WTC11 (cell line): Measurements from ENCODE around the gene TMEM114. TPM values are rescaled to one million over a fixed set of nuclear protein-coding genes. Genes with fewer than 3 reads are reported as not detected.
A peak's percentile ranks its signal among the peaks of the same experiment; 100 is the strongest.
"Not testable (repeated sequence)": the region's sequence is repeated elsewhere in the genome, so short reads cannot be mapped to it uniquely, and the experiment has no call there.

Source experiments
- ATAC-seq: fragments of 200-7000 bp; cut with Tn5 transposase; 2 replicates; pipeline ENCODE4 v1.10.0; 2021; ENCODE audit warnings: mild to moderate bottlenecking, moderate library complexity
- CTCF ChIA-PET: fragments of 300-600 bp; sonication (Branson Sonifier 250); formaldehyde crosslinking; loops from one replicate; lab custom pipeline; 2021; ENCODE audit warnings: antibody characterized with exemption; lab: Charles Lee
- POLR2A ChIA-PET: fragments of 350-600 bp; sonication (Branson Sonifier 250); formaldehyde crosslinking; loops from one replicate; lab custom pipeline; 2021; ENCODE audit warnings: antibody characterized with exemption; lab: Charles Lee
- DNase-seq: peaks from one replicate; pipeline ENCODE4 v3.0.0; 2021; ENCODE audit warnings: low spot score
- H3K27ac Mint-ChIP-seq: 2 replicates; pipeline ENCODE4 v1.8.0; 2021; ENCODE audit warnings: mixed read lengths
- H3K27me3 Mint-ChIP-seq: 2 replicates; pipeline ENCODE4 v1.8.0; 2021; ENCODE audit warnings: low read depth, mild to moderate bottlenecking, moderate library complexity, mixed read lengths
- H3K36me3 Mint-ChIP-seq: 2 replicates; pipeline ENCODE4 v1.8.0; 2021; ENCODE audit warnings: mixed read lengths
- H3K4me1 Mint-ChIP-seq: 2 replicates; pipeline ENCODE4 v1.8.0; 2022; ENCODE audit warnings: mixed read lengths
- H3K4me3 Mint-ChIP-seq: 2 replicates; pipeline ENCODE4 v1.8.0; 2021; ENCODE audit warnings: mild to moderate bottlenecking, moderate library complexity, mixed read lengths
- H3K9me3 Mint-ChIP-seq: 2 replicates; pipeline ENCODE4 v1.8.0; 2021; ENCODE audit warnings: mixed read lengths
- ELF4 ChIP-seq: sonication (generic); formaldehyde crosslinking; IDR thresholded peaks from 2 replicates; pipeline ENCODE4 v1.8.1; 2022; ENCODE audit warnings: low read depth, mild to moderate bottlenecking, moderate library complexity, missing genetic modification reagents
- EMX1 ChIP-seq: fragments of 250-450 bp; sonication (Bioruptor Pico); IDR thresholded peaks from 2 replicates; pipeline ENCODE4 v1.8.0; 2021; ENCODE audit warnings: mild to moderate bottlenecking
- ERG ChIP-seq: fragments of 250-450 bp; sonication (Bioruptor Pico); IDR thresholded peaks from 2 replicates; pipeline ENCODE4 v1.8.0; 2021; ENCODE audit warnings: mild to moderate bottlenecking
- HMGA2 ChIP-seq: fragments of 250-450 bp; sonication (Bioruptor Pico); IDR thresholded peaks from 2 replicates; pipeline ENCODE4 v1.4.0; 2021; ENCODE audit warnings: mild to moderate bottlenecking, moderate library complexity
- JUN ChIP-seq: sonication (generic); formaldehyde crosslinking; IDR thresholded peaks from 2 replicates; pipeline ENCODE4 v1.8.0; 2023; ENCODE audit warnings: mild to moderate bottlenecking, missing genetic modification reagents
- MYBL2 ChIP-seq: sonication (generic); formaldehyde crosslinking; IDR thresholded peaks from 2 replicates; pipeline ENCODE4 v1.8.1; 2023; ENCODE audit warnings: mild to moderate bottlenecking, moderate library complexity, missing genetic modification reagents
- NFE2L1 ChIP-seq: sonication (generic); formaldehyde crosslinking; IDR thresholded peaks from 2 replicates; pipeline ENCODE4 v1.8.1; 2023; ENCODE audit warnings: missing genetic modification reagents
- NR1H2 ChIP-seq: sonication (generic); formaldehyde crosslinking; IDR thresholded peaks from 2 replicates; pipeline ENCODE4 v1.9.0; 2021; ENCODE audit warnings: mild to moderate bottlenecking, moderate library complexity, missing genetic modification reagents
- OVOL2 ChIP-seq: fragments of 250-450 bp; sonication (Bioruptor Pico); IDR thresholded peaks from 2 replicates; pipeline ENCODE4 v1.9.0; 2021; ENCODE audit warnings: mild to moderate bottlenecking, borderline replicate concordance
- SMAD3 ChIP-seq: sonication (generic); formaldehyde crosslinking; IDR thresholded peaks from 2 replicates; pipeline ENCODE4 v1.8.0; 2022; ENCODE audit warnings: missing genetic modification reagents, mild to moderate bottlenecking, borderline replicate concordance
- TCF7 ChIP-seq: sonication (generic); formaldehyde crosslinking; IDR thresholded peaks from 2 replicates; pipeline ENCODE4 v1.8.0; 2022; ENCODE audit warnings: mild to moderate bottlenecking, low read depth, missing genetic modification reagents, moderate library complexity
- ZNF317 ChIP-seq: sonication (generic); formaldehyde crosslinking; IDR thresholded peaks from 2 replicates; pipeline ENCODE4 v1.8.1; 2023; ENCODE audit warnings: low read depth, mild to moderate bottlenecking, moderate library complexity, missing genetic modification reagents, borderline replicate concordance
- ZNF423 ChIP-seq: fragments of 250-450 bp; sonication (Bioruptor Pico); IDR thresholded peaks from 2 replicates; pipeline ENCODE4 v2.1.2; 2022; ENCODE audit warnings: mild to moderate bottlenecking, moderate library complexity
- ZNF671 ChIP-seq: fragments of 250-450 bp; sonication (Bioruptor Pico); IDR thresholded peaks from 2 replicates; pipeline ENCODE4 v1.8.0; 2021; ENCODE audit warnings: mild to moderate bottlenecking
- total RNA-seq: library from RNA; stranded (reverse); gene quantifications from 3 replicates; pipeline ENCODE4 v1.2.3, GENCODE V29; 2021
- TF ChIP-seq, protein P1 (sequence below): sonication (generic); formaldehyde crosslinking; IDR thresholded peaks from 2 replicates; pipeline ENCODE4 v1.8.0; 2022; ENCODE audit warnings: missing genetic modification reagents
- TF ChIP-seq, protein P2 (sequence below): fragments of 250-450 bp; sonication (Bioruptor Pico); IDR thresholded peaks from 2 replicates; pipeline ENCODE4 v1.9.0; 2021; ENCODE audit warnings: mild to moderate bottlenecking
- TF ChIP-seq, protein P3 (sequence below): fragments of 250-450 bp; sonication (Bioruptor Pico); IDR thresholded peaks from 2 replicates; pipeline ENCODE4 v1.9.0; 2021; ENCODE audit warnings: moderate library complexity, mild to moderate bottlenecking, inconsistent platforms, borderline replicate concordance
- TF ChIP-seq, protein P4 (sequence below): sonication (generic); formaldehyde crosslinking; IDR thresholded peaks from 2 replicates; pipeline ENCODE4 v1.8.1; 2023; ENCODE audit warnings: mild to moderate bottlenecking, moderate library complexity, missing genetic modification reagents
- TF ChIP-seq, protein P5 (sequence below): sonication (generic); formaldehyde crosslinking; IDR thresholded peaks from 2 replicates; pipeline ENCODE4 v1.8.1; 2023; ENCODE audit warnings: mild to moderate bottlenecking, missing genetic modification reagents, moderate library complexity

Gene TMEM114
- total RNA-seq, 1 experiment from 2014 or later: 0.37 TPM

DNA sequence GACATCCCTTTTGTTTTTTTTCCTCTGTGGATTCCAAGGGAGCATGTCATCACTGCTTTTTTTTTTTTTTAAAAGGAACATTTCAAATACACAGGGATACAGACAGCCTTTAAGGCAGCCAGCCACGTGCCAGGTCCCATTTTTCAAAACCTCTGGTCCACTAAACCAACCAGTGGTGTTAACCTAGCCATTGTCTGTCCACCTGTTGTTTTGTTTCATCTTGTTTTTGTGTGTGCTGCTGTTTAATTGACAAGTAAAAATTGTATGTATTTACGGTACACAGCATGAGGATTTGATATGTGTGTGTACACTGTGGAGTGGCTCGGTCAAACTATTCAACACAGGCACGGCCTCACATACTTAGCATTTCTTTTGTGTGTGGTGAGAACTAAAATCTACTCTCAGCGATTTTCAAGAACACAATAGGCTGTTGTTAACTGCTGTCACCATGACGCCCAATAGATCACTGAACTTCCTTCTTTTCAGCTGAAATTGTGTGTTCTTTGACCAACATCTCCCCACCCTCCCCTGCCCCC is 19.2 kb downstream of the TMEM114 start:
- Mint-ChIP-seq H3K36me3 (no peaks in the 10 kb centered on the region), H3K4me1 (peaks cover 23% of the 10 kb centered on the region), H3K9me3 (peaks cover 4% of the 10 kb centered on the region), H3K4me3 (no peak overlapping the region), H3K27ac (peak overlapping the region; percentile 89; the same call in 1 of the 2 replicates), H3K27me3 (0 out of 2 replicates have a peak, but pooled peaks cover 2% of the 10 kb centered on the region)
- DNase-seq (no peak), ATAC-seq (peak; percentile 18)
- CTCF ChIA-PET: interaction anchor here (2.8 to 8.6 kb wide), 3 partner anchors 18 to 81 kb away, joined by 20 to 132 read pairs (median 25); partner anchors contain the start of gene TMEM114
- TF ChIP-seq ELF4: no peak
- TF ChIP-seq, protein P1, sequence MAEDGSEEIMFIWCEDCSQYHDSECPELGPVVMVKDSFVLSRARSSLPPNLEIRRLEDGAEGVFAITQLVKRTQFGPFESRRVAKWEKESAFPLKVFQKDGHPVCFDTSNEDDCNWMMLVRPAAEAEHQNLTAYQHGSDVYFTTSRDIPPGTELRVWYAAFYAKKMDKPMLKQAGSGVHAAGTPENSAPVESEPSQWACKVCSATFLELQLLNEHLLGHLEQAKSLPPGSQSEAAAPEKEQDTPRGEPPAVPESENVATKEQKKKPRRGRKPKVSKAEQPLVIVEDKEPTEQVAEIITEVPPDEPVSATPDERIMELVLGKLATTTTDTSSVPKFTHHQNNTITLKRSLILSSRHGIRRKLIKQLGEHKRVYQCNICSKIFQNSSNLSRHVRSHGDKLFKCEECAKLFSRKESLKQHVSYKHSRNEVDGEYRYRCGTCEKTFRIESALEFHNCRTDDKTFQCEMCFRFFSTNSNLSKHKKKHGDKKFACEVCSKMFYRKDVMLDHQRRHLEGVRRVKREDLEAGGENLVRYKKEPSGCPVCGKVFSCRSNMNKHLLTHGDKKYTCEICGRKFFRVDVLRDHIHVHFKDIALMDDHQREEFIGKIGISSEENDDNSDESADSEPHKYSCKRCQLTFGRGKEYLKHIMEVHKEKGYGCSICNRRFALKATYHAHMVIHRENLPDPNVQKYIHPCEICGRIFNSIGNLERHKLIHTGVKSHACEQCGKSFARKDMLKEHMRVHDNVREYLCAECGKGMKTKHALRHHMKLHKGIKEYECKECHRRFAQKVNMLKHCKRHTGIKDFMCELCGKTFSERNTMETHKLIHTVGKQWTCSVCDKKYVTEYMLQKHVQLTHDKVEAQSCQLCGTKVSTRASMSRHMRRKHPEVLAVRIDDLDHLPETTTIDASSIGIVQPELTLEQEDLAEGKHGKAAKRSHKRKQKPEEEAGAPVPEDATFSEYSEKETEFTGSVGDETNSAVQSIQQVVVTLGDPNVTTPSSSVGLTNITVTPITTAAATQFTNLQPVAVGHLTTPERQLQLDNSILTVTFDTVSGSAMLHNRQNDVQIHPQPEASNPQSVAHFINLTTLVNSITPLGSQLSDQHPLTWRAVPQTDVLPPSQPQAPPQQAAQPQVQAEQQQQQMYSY (CRISPR knock-in tag): no peak
- TF ChIP-seq, protein P2, sequence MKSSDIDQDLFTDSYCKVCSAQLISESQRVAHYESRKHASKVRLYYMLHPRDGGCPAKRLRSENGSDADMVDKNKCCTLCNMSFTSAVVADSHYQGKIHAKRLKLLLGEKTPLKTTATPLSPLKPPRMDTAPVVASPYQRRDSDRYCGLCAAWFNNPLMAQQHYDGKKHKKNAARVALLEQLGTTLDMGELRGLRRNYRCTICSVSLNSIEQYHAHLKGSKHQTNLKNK: no peak
- TF ChIP-seq, protein P3, sequence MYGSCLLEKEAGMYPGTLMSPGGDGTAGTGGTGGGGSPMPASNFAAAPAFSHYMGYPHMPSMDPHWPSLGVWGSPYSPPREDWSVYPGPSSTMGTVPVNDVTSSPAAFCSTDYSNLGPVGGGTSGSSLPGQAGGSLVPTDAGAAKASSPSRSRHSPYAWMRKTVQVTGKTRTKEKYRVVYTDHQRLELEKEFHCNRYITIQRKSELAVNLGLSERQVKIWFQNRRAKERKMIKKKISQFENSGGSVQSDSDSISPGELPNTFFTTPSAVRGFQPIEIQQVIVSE (CRISPR knock-in tag): no peak
- no peak for TF ChIP-seq ZNF671 (CRISPR knock-in tag)
- no peak for TF ChIP-seq NFE2L1 (CRISPR knock-in tag)
- TF ChIP-seq ERG: no peak
- TF ChIP-seq HMGA2 (CRISPR knock-in tag): no peak
- TF ChIP-seq OVOL2: no peak
- no peak for TF ChIP-seq ZNF317
- TF ChIP-seq ZNF423 (CRISPR knock-in tag): no peak
- no peak for TF ChIP-seq MYBL2 (CRISPR knock-in tag)
- no peak for TF ChIP-seq JUN (CRISPR knock-in tag)
- TF ChIP-seq NR1H2: no peak
- no peak for TF ChIP-seq SMAD3 (CRISPR knock-in tag)
- TF ChIP-seq, protein P4, sequence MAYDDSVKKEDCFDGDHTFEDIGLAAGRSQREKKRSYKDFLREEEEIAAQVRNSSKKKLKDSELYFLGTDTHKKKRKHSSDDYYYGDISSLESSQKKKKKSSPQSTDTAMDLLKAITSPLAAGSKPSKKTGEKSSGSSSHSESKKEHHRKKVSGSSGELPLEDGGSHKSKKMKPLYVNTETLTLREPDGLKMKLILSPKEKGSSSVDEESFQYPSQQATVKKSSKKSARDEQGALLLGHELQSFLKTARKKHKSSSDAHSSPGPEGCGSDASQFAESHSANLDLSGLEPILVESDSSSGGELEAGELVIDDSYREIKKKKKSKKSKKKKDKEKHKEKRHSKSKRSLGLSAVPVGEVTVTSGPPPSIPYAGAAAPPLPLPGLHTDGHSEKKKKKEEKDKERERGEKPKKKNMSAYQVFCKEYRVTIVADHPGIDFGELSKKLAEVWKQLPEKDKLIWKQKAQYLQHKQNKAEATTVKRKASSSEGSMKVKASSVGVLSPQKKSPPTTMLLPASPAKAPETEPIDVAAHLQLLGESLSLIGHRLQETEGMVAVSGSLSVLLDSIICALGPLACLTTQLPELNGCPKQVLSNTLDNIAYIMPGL: no peak
- TF ChIP-seq, protein P5, sequence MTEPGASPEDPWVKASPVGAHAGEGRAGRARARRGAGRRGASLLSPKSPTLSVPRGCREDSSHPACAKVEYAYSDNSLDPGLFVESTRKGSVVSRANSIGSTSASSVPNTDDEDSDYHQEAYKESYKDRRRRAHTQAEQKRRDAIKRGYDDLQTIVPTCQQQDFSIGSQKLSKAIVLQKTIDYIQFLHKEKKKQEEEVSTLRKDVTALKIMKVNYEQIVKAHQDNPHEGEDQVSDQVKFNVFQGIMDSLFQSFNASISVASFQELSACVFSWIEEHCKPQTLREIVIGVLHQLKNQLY (CRISPR knock-in tag): no peak
- no peak for TF ChIP-seq TCF7 (CRISPR knock-in tag)
- no peak for TF ChIP-seq EMX1
- POLR2A ChIA-PET: no interaction called here

DNA sequence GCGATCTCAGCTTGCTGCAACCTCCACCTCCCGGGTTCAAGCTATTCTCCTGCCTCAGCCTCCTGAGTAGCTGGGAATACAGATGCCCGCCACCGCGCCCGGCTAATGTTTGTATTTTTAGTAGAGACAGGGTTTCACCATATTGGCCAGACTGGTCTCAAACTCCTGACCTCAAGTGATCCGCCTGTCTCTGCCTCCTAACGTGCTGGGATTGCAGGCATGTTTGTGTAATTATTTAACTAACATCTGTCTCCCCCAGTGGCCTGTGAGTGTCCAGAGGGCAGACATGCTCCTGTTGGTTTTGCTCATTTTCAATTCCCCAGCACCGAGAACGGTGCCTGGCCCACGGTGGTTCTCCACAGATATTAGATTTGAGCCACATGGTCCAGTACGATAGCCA is 19.9 kb downstream of the TMEM114 start:
- DNase-seq, ATAC-seq, H3K27me3 Mint-ChIP-seq, H3K36me3 Mint-ChIP-seq, POLR2A ChIA-PET, H3K4me3 Mint-ChIP-seq, H3K27ac Mint-ChIP-seq, H3K9me3 Mint-ChIP-seq: not testable (repeated sequence)
- CTCF ChIA-PET: interaction anchor here (1.1 to 8.6 kb wide), 5 partner anchors 61 to 314 kb away, joined by 3 to 132 read pairs (median 5); no protein-coding TSS in a partner anchor
- H3K4me1 Mint-ChIP-seq: peaks cover 23% of the 10 kb centered on the region
